GM12864 (cell line): ENCODE measurements around the gene METTL5.
"Not testable (repeated sequence)": the region's sequence is repeated elsewhere in the genome, so short reads cannot be mapped to it uniquely, and the experiment has no call there.

ENCODE experiments used
- DNase-seq: peaks from one replicate; pipeline ENCODE4 v3.0.0-alpha.2; 2011; ENCODE audit warnings: low read depth
- H3K4me3 ChIP-seq: 2 replicates; pipeline ENCODE4 v1.5.1; 2011; ENCODE audit warnings: mild to moderate bottlenecking, low read depth, low read length, control low read depth
- TF ChIP-seq, protein P1 (sequence below): IDR thresholded peaks from 2 replicates; pipeline ENCODE4 v1.5.1; 2011; ENCODE audit warnings: low read depth, mild to moderate bottlenecking, moderate library complexity, low read length, control low read depth, inconsistent platforms; ENCODE audit errors: missing control alignments

METTL5 gene

DNA sequence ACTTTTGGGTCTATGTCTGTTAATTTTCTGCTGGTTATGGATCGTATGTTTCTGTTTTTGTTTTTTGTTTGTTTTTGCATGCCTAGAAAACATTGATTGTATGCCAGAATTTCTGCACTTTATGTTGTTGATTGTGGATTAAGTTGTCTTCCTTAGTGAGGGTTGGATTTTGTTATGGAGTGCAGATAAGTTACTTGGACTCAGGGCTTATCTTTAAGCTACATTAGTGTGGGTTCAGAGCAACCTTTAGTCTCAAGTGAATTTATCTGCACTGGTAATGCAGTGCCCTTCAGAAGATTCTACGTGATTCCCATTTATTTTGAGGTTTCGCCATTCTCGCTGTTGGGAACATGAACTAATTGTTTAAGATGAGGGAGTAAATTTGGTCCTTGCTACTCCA, 35.4 kb upstream of the METTL5 start:
- TF ChIP-seq, protein P1, sequence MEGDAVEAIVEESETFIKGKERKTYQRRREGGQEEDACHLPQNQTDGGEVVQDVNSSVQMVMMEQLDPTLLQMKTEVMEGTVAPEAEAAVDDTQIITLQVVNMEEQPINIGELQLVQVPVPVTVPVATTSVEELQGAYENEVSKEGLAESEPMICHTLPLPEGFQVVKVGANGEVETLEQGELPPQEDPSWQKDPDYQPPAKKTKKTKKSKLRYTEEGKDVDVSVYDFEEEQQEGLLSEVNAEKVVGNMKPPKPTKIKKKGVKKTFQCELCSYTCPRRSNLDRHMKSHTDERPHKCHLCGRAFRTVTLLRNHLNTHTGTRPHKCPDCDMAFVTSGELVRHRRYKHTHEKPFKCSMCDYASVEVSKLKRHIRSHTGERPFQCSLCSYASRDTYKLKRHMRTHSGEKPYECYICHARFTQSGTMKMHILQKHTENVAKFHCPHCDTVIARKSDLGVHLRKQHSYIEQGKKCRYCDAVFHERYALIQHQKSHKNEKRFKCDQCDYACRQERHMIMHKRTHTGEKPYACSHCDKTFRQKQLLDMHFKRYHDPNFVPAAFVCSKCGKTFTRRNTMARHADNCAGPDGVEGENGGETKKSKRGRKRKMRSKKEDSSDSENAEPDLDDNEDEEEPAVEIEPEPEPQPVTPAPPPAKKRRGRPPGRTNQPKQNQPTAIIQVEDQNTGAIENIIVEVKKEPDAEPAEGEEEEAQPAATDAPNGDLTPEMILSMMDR: no peak
- H3K4me3 ChIP-seq: no peak overlapping the region
- DNase-seq: no peak

DNA sequence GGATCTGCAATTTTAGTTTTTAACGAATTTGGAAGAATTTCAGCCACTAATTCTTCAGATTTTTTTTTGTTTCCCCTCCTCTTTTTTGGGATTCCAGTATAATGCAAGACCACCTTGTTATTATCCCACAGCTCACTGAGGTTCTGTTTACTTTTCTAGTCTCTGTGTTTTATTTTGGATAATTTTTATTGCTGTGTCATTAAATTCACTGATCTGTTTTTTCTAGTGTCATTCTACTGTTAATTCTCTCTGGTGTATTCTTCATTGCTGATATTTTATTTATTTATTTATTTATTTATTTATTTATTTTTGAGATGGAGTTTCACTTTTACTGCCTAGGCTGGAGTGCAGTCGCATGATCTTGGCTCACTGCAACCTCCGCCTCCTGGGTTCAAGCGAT, 34.7 kb upstream of the METTL5 start:
- TF ChIP-seq, protein P1: no peak
- H3K4me3 ChIP-seq: no peak overlapping the region
- no peak for DNase-seq

DNA sequence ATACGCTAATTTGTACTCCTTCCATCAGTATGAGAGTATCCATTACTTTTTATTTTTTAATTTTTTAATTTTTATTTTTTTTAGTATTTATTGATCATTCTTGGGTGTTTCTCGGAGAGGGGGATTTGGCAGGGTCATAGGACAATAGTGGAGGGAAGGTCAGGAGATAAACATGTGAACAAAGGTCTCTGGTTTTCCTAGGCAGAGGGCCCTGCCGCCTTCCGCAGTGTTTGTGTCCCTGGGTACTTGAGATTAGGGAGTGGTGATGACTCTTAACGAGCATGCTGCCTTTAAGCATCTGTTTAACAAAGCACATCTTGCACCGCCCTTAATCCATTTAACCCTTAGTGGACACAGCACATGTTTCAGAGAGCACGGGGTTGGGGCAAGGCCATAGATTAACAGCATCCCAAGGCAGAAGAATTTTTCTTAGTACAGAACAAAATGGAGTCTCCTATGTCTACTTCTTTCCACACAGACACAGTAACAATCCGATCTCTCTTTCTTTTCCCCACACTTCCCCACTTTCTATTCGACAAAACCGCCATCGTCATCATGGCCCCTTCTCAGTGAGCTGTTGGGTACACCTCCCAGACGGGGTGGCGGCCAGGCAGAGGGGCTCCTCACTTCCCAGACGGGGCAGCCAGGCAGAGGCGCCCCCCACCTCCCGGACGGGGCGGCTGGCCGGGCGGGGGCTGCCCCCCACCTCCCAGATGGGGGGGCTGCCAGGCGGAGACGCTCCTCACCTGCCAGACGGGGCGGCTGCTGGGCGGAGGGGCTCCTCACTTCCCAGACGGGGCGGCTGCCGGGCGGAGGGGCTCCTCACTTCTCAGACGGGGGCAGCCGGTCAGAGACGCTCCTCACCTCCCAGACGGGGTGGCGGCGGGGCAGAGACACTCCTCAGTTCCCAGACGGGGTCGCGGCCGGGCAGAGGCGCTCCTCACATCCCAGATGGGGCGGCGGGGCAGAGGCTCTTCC, 30.9 kb upstream of the METTL5 start:
- DNase-seq, H3K4me3 ChIP-seq: not testable (repeated sequence)

DNA sequence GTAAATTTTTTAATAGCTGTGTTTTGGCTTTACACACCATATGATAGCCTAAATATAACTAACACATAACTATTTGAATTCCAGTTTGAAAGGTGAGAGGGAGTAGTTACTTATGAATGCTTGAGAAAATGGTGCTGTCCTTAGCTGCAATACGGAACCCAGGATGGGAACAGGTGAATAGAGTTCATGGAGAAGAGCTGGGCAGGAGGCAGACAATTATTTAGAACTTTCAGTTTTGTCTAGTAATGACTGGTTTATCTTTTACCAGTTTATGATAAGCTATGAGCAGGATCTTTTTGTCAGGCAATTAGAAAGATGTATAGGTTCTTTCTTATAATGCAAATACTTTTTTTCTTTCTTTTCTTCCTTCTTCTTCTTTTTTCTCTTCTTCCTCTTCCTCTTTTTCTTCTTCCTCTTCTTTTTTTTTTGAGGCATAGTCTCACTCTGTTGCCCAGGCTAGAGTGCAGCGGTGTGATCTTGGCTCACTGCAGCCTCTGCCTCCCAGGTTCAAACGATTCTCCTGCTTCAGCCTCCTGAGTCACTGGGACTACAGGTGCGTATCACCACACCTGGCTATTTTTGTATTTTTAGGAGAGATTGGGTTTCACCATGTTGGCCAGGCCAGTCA, 28.4 kb upstream of the METTL5 start:
- TF ChIP-seq, protein P1: no peak
- DNase-seq: no peak
- no peak overlapping the region for H3K4me3 ChIP-seq

DNA sequence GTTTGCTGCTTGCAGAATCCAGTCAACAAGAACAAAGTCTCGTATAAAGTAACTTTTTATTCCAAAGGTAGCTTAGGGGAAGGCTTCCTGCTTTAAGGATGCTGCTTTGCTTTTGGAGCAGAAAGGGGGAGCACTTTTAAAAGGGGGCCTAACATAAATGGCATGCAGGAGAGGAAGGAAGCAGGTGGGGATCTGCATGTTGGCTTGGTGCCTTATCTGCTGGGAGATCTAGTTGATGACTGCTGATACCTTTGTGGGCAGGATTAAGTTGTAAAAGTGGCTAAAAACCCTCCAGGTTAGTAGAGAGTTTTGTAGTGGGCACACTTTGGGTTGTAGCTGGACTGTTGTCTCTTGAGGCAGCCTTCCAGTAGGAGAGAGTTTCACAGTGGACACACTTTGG, 25.0 kb upstream of the METTL5 start:
- TF ChIP-seq, protein P1: no peak
- DNase-seq: no peak
- no peak overlapping the region for H3K4me3 ChIP-seq

DNA sequence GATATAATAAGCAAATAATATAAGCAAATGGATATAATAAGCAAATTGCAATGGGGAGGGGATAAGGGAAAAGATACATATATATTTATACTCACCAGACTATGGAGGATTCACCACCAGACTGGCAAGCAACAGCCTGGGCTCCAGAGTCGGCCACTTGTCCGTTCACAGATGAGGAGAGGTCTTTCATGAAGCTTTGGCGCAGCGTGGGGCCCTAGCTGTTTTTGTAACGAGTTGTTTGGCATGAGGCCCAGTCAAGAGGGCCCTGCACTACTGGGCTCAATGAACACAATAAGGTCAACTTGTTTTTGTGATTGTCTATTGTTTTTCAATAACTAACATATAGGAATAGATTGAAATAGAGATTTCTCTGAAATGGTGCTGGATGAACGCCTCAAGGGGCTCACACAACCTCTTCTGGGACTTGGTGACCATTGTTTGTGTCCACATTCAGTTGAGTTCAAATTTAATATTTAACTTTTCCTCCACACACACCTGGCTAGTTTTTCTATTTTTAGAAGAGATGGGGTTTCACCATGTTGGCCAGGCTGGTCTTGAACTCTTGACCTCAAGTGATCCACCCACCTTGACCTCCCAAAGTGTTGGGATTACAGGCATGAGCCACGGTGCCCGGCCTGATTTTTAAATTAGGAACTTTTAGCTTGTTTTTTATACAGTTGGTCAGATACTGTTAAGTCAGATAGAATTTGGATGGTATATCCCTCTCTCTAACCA, 24.4 kb upstream of the METTL5 start:
- H3K4me3 ChIP-seq, DNase-seq: not testable (repeated sequence)

DNA sequence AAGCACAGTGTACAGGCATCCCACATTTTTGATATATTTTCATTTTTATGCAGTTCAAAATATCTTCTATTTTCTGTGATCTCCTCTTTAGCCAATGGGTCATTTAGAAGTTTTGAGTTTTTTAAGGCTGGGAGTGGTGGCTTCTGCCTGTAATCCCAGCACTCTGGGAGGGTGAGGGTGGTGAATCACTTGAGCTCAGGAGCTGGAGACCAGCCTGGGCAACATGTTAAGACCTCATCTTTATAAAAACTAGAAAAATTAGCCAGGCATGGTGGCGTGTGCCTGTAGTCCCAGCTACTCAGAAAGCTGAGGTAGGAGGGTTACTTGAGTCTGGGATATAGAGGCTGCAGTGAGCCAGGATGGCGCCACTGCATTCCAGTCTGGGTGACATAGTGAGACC, 20.3 kb upstream of the METTL5 start:
- TF ChIP-seq, protein P1: no peak
- H3K4me3 ChIP-seq: no peak overlapping the region
- DNase-seq: no peak

DNA sequence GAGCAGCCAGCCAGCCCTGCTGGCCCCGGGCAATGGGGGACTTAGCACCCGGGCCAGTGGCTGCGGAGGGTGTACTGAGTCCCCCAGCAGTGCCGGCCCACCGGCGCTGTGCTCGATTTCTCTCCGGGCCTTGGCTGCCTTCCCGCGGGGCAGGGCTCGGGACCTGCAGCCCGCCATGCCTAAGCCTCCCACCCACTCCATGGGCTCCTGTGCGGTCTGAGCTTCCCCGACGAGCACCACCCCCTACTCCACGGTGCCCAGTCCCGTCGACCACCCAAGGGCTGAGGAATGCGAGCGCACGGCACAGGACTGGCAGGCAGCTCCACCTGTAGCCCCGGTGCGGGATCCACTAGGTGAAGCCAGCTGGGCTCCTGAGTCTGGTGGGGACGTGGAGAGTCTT, 16.9 kb upstream of the METTL5 start:
- not testable (repeated sequence) for DNase-seq, H3K4me3 ChIP-seq
